ENCODE measurements around the gene MALAT1.
A peak's percentile ranks its signal among the peaks of the same experiment; 100 is the strongest.
"Not testable (repeated sequence)": the region's sequence is repeated elsewhere in the genome, so short reads cannot be mapped to it uniquely, and the experiment has no call there.

MALAT1 gene

GRCh38 chr11:65522718-65523630 lies 24.1 kb downstream of the MALAT1 start:
- DNase-seq, result peak; percentile 44 to 45

DNA sequence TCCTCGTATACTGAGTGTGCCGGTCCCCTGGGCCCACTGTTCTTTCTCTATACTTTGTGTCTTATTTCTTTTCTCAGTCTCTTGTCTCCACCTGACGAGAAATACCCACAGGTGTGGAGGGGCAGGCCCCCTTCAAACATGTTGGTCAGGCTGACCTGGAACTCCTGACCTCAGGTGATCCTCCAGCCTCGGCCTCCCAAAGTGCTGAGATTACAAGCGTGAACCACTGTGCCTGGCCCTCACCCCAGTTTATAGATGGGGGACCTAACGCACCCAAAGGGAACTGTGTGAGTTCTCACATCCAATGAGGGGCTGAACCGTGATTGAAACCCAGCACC lies 24.8 kb downstream of the MALAT1 start:
- not testable (repeated sequence) for DNase-seq

- peak in 1 of 2 experiments; percentile 51 for DNase-seq
Measured at GRCh38 chr11:65524014-65524740, 25.3 kb downstream of the MALAT1 start.

DNA sequence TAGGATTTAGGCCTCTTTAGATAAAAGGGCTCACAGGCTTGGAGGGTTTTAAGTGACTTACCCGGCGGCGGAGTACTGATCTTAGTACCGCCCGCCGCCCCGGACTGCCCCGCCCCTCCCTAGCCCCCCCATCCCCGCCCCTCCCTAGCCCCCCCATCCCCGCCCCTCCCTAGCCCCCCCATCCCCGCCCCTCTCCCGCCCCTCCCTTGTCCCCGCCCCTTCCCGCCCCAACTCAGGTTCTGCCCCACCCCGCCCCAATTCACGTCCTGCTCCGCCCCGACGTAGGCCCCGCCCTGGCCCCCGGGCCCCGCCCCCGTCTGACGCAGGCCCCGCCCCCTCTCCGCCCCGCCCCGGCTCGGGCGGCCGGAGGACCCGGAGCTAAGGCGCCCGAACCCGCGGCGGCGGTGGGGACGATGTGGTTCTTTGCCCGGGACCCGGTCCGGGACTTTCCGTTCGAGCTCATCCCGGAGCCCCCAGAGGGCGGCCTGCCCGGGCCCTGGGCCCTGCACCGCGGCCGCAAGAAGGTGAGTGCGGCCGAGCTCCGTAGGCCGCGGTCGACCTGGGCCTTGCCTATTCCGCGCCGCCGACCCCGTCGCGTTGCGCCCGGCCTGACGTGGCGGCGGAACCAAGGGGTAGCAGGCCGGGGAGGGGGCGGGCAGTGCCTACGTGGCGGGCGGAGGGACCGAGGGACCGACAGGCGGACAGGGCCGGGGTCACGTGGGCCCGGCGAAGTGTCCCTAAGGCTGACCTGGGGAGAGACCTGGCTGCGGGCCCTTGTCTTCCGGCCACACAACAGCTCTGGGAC lies 26.1 kb downstream of the MALAT1 start, which contains the start of gene SCYL1:
TSS of gene SCYL1 (plus strand) at position 343 of the 805 bp plus-strand sequence. CDS start at position 414, 71 bp downstream.
- peak; percentile 89 for DNase-seq

DNA sequence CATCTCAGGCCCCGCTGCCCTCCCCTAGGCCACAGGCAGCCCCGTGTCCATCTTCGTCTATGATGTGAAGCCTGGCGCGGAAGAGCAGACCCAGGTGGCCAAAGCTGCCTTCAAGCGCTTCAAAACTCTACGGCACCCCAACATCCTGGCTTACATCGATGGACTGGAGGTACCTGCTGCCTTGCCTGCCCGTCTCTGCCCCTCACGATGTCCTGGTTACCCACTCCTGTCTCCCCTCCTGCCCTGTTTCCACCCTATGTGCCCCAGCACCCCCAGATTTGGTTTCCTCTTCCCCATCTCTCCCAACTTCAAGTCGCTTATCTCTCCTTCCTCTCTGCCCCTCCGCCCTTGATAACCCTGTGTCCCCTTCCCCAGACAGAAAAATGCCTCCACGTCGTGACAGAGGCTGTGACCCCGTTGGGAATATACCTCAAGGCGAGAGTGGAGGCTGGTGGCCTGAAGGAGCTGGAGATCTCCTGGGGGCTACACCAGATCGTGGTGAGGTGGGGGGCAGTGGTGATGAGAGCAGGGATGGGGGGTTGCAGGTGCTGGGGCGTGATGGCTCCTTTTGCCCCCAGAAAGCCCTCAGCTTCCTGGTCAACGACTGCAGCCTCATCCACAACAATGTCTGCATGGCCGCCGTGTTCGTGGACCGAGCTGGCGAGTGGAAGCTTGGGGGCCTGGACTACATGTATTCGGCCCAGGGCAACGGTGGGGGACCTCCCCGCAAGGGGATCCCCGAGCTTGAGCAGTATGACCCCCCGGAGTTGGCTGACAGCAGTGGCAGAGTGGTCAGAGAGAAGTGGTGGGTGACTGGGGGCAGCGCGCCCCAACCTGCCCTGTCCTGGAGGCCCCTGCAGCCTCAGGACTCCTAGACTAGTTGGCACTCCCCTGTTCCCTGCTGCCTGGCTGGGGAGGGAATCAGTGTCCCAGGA lies 27.0 kb downstream of the MALAT1 start:
- no peak for DNase-seq

- no peak for DNase-seq
Measured at GRCh38 chr11:65526744-65527143, 27.9 kb downstream of the MALAT1 start.

DNA sequence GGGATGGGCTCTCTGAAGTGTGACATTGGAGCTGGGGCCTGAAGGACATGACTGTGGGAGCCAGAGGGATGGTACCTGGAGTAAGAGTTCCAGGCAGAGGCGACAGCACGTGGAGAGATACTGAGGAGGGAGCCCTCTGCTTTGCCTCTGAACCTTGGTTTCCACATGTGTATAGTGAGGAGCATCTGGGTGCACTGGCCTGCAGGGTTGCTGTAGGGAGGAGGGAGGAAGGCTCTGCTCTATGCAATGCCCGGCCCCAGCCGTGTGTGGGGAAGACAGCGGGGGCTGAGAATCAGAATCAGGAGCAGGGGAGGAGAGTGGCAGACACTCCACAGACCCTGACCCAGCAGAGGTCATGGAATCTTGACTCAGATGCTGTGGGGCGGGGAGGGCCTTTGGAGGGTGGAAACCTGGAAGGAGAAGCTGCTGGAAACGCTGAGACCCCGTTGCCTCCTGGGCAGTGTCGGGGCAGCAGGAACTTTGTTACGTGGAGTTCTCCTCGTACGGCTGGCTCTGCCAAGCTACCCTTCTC lies 30.0 kb downstream of the MALAT1 start:
- DNase-seq, result no peak

- no peak for DNase-seq
Measured at GRCh38 chr11:65529475-65530156, 30.8 kb downstream of the MALAT1 start.

GRCh38 chr11:65530157-65530496 lies 31.3 kb downstream of the MALAT1 start:
- DNase-seq, result no peak

- DNase-seq, result no peak
Measured at GRCh38 chr11:65532388-65533064, 33.7 kb downstream of the MALAT1 start.

DNA sequence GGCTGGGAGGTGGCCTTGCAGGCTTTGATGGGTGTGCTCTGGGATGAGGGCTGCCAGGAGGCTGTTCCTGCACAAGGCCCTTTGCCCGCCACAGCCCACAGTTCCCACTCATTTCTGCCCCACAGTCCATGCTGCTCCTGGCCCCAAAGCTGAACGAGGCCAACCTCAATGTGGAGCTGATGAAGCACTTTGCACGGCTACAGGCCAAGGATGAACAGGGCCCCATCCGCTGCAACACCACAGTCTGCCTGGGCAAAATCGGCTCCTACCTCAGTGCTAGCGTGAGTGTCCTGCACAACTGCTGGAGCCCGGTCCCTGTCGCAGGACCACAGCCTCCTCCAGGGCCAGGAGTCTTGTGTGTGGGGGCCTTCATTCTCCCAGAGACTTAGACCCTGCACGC lies 36.3 kb downstream of the MALAT1 start:
- no peak for DNase-seq

- no peak for DNase-seq
Measured at GRCh38 chr11:65536412-65537295, 37.8 kb downstream of the MALAT1 start.

DNA sequence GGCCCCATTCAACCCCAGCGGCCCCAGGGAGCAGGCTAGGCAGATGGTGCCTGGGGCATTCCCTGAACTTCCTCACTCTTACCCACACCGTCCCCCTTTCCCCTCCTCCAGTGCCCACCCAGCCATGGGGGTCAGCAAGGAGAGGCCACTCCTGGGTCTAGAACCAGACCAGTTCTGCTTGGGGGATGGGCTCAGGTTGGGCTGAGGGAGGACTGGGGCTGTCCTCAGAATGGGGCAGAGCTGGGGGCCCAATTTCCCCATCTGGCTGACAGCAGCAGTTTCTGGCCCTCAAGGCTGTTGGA lies 38.4 kb downstream of the MALAT1 start:
- no peak for DNase-seq

- no peak for DNase-seq
Measured at GRCh38 chr11:65537620-65538231, 38.9 kb downstream of the MALAT1 start.

- DNase-seq, result no peak
Measured at GRCh38 chr11:65538232-65538914, 39.5 kb downstream of the MALAT1 start.

- no peak for DNase-seq
Measured at GRCh38 chr11:65538915-65539743, 40.3 kb downstream of the MALAT1 start.

DNA sequence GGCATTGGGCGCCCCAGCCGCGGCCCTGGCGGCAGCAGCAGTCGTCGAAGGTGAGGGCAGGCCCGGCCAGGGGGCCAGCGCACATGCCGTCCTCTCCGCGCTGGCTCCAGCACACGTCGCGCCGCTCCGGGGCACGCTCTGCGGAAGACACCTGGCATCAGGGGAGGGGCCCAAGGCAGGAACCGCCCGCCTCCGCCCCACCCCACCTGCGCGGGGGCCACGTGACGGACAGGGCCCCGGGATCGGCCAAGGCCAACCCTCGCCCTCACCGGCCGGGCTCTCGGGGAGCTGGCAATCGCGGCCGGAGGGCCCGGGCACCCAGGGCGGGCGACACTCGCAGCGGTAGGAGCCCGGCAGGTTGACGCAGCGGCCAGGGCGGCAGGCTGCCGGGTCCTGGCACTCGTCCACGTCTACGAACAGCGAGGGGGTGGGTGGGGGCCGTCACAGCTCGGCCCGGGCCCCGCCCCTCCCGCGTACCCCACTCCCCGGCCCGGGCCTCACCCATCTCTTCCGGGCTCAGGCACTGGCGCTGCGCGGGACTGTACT lies 41.0 kb downstream of the MALAT1 start:
- no peak for DNase-seq
